Upper lobe of right lung (tissue), 1 donor: ENCODE measurements around the gene HS6ST2. TPM values are rescaled to one million over a fixed set of nuclear protein-coding genes. Genes with fewer than 3 reads are reported as not detected.

Experiments
- ATAC-seq: fragments of 200-7000 bp; cut with Tn5 transposase; one replicate; pipeline ENCODE4 v1.9.1; 2020; ENCODE audit warnings: mild to moderate bottlenecking, moderate library complexity
- DNase-seq: peaks from one replicate; pipeline ENCODE4 v3.0.0-alpha.2; 2020
- H3K27ac ChIP-seq: fragments of 200-600 bp; one replicate; pipeline ENCODE4 v1.8.0; 2022
- H3K27me3 ChIP-seq: fragments of 200-600 bp; one replicate; pipeline ENCODE4 v1.8.0; 2022; ENCODE audit warnings: mild to moderate bottlenecking
- H3K36me3 ChIP-seq: fragments of 200-600 bp; one replicate; pipeline ENCODE4 v1.8.0; 2022
- H3K4me1 ChIP-seq: fragments of 200-600 bp; one replicate; pipeline ENCODE4 v1.8.0; 2022
- H3K4me3 ChIP-seq: fragments of 200-600 bp; one replicate; pipeline ENCODE4 v1.8.0; 2022; ENCODE audit warnings: mild to moderate bottlenecking
- H3K9me3 ChIP-seq: fragments of 200-600 bp; one replicate; pipeline ENCODE4 v1.8.0; 2022
- intact Hi-C: fragments of 100-400 bp; cut with DNase I; formaldehyde crosslinking; loops from one replicate; pipeline ENCODE4 v1.11.0; 2022
- total RNA-seq: library from RNA; stranded (reverse); fragmentation: NEBNext Ultra II Directional; extraction: Animal tissue kit (Norgen Biotek cat#: 25700); gene quantifications from one replicate; pipeline ENCODE4 v1.2.1, GENCODE V29; 2021
- TF ChIP-seq, protein P1 (sequence below): fragments of 200-600 bp; IDR thresholded peaks from one replicate; pipeline ENCODE4 v1.8.0; 2022; ENCODE audit warnings: antibody characterized with exemption
- donor health status: DM: no; HTN: yes; CAD: no; lungs with severe emphysema.

Gene HS6ST2
- total RNA-seq, 1 donor from 2014 or later = 0.87 TPM

GRCh38 chrX:132819711-132820264 is 138.6 kb downstream of the HS6ST2 start:
- intact Hi-C loops = no loop called here
- Histone ChIP-seq H3K27me3 (no peaks in the 10 kb centered on the region), H3K4me1 (no peaks in the 10 kb centered on the region), H3K27ac (no peak overlapping the region), H3K36me3 (no peaks in the 10 kb centered on the region), H3K9me3 (no peaks in the 10 kb centered on the region), H3K4me3 (no peak overlapping the region)
- ATAC-seq = no peak
- no peak for DNase-seq
- TF ChIP-seq, protein P1, sequence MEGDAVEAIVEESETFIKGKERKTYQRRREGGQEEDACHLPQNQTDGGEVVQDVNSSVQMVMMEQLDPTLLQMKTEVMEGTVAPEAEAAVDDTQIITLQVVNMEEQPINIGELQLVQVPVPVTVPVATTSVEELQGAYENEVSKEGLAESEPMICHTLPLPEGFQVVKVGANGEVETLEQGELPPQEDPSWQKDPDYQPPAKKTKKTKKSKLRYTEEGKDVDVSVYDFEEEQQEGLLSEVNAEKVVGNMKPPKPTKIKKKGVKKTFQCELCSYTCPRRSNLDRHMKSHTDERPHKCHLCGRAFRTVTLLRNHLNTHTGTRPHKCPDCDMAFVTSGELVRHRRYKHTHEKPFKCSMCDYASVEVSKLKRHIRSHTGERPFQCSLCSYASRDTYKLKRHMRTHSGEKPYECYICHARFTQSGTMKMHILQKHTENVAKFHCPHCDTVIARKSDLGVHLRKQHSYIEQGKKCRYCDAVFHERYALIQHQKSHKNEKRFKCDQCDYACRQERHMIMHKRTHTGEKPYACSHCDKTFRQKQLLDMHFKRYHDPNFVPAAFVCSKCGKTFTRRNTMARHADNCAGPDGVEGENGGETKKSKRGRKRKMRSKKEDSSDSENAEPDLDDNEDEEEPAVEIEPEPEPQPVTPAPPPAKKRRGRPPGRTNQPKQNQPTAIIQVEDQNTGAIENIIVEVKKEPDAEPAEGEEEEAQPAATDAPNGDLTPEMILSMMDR = no peak

DNA sequence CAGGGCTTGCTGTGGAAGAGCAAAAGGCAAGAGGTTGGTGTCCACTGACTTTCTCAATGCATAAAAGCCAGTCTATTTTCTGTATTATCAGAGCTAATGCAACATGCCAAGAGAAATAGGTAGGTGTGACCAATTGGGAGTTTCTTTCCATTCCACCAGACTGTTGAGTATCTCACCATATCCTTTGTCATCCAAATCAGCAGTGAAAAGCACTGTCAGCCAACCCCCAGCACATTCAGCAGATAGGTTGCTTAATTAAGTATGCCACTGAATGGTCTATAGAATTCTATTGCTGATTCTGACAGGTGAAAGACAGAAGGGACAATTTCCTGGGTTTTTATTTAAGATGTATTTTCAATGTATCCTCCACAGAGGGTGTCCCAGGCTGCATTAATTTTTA is 139.8 kb downstream of the HS6ST2 start:
- no peak overlapping the region for H3K4me3 ChIP-seq
- no peak overlapping the region for H3K27ac ChIP-seq
- intact Hi-C loops = no loop called here
- no peaks in the 10 kb centered on the region for H3K4me1 ChIP-seq
- TF ChIP-seq, protein P1 = no peak
- no peaks in the 10 kb centered on the region for H3K27me3 ChIP-seq
- ATAC-seq (no peak), DNase-seq (no peak)
- no peaks in the 10 kb centered on the region for H3K36me3 ChIP-seq
- H3K9me3 ChIP-seq = no peaks in the 10 kb centered on the region

DNA sequence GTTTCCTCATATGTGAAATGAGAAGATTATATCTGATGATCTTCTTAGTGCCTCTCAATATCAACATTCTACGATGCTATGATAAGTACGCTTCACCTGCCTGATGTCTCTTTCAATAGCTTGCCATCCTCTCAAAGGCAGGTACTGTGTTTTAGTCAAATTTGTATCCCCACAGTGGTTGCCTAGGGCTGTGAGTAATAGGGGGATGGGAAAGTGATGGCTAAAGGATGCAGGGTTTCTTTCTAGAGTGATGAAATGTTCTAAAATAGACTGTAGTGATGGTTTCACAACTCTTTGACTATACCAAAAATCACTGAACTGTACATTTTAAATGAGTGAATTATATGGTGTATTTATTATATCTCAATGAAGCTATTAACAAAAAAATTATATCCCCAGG is 142.8 kb downstream of the HS6ST2 start:
- TF ChIP-seq, protein P1 = no peak
- no peaks in the 10 kb centered on the region for H3K36me3 ChIP-seq
- no peak overlapping the region for H3K4me3 ChIP-seq
- intact Hi-C loops = no loop called here
- no peaks in the 10 kb centered on the region for H3K4me1 ChIP-seq
- H3K27ac ChIP-seq = no peak overlapping the region
- no peaks in the 10 kb centered on the region for H3K27me3 ChIP-seq
- H3K9me3 ChIP-seq = no peaks in the 10 kb centered on the region
- ATAC-seq (no peak), DNase-seq (no peak)

GRCh38 chrX:132810964-132811712 is 147.3 kb downstream of the HS6ST2 start:
- Histone ChIP-seq H3K27me3 (no peaks in the 10 kb centered on the region), H3K27ac (no peak overlapping the region), H3K4me3 (no peak overlapping the region), H3K4me1 (no peaks in the 10 kb centered on the region), H3K36me3 (no peaks in the 10 kb centered on the region), H3K9me3 (no peaks in the 10 kb centered on the region)
- ATAC-seq (no peak), DNase-seq (no peak)
- TF ChIP-seq, protein P1 = no peak
- intact Hi-C loops = no loop called here

DNA sequence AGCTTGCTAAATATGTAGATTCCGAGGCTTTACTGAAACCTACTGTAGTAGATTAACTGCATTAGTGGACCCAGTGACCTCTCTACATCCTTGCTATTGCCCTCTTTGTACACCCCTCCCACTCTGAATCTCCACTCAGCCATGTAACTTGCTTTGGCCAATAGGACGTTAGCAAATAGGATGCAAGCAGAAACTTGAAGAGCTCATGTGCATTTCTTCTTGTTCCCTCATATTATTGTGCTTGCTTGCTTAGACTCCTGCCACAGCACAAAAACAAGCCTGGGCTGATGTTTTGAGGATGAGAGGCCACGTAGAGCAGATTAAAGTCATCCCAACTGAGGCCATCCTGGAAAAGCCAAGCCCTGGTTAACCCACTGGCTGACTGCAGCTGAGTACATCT is 147.9 kb downstream of the HS6ST2 start:
- TF ChIP-seq, protein P1 = no peak
- H3K36me3 ChIP-seq = no peaks in the 10 kb centered on the region
- ATAC-seq (no peak), DNase-seq (no peak)
- no peaks in the 10 kb centered on the region for H3K4me1 ChIP-seq
- no peaks in the 10 kb centered on the region for H3K9me3 ChIP-seq
- H3K4me3 ChIP-seq = no peak overlapping the region
- no peaks in the 10 kb centered on the region for H3K27me3 ChIP-seq
- intact Hi-C loops = no loop called here
- no peak overlapping the region for H3K27ac ChIP-seq
